NCI-H1417 treated with DMSO at 0.1 percent for 48 hours (cell line): ENCODE results near the gene ZFAND6.
"Not testable (repeated sequence)": the region's sequence is repeated elsewhere in the genome, so short reads cannot be mapped to it uniquely, and the experiment has no call there.

Source experiments
- DNase-seq: peaks from one replicate; lab custom pipeline; 2025; lab: John Stamatoyannopoulos, UW

The ZFAND6 gene

GRCh38 chr15:80099241-80099640 lies 39.8 kb downstream of the ZFAND6 start:
- DNase-seq, result no peak

- not testable (repeated sequence) for DNase-seq
These were observed 40.2 kb downstream of the ZFAND6 start for GRCh38 chr15:80099662-80100061.

GRCh38 chr15:80100247-80100646 lies 40.8 kb downstream of the ZFAND6 start:
- no peak for DNase-seq

DNA sequence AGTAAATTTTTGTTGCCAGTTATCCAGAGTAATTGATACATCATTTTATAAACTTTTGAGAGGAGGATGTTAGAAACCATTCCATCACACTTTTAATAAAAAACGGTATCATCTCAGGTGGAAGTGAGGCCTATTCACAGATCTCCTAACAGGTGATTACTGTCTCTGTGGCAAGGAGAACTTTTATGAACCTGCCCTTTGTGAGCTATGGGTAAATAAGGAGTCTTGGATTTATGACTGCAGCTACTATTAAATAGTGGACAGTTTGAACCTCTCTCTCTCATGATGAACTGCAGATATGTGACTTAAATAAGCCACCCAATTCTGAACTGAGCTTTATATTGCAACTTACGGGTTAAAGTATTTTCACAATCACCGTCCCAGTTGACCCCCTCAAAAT lies 45.7 kb downstream of the ZFAND6 start:
- DNase-seq, result no peak

GRCh38 chr15:80105595-80105994 lies 46.1 kb downstream of the ZFAND6 start:
- no peak for DNase-seq

GRCh38 chr15:80106051-80106450 lies 46.6 kb downstream of the ZFAND6 start:
- DNase-seq, result no peak

DNA sequence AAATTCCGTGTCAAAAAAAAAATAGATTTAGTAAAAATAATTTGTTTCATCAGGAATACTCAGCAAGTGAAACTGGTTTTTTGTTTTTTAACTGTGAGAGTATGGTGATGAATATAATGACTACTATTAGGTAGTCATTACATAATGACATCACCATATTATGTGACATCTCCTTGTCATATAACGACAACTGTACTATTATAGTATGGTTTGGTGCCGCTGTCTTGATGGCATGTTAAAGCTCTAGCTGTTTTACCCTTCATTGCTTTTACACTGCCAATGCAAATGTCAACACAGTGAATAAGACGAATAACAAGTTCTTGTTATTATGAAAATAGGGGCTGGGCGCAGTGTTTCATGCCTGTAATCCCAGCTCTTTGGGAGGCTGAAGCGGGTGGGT lies 47.7 kb downstream of the ZFAND6 start:
- DNase-seq, result no peak

DNA sequence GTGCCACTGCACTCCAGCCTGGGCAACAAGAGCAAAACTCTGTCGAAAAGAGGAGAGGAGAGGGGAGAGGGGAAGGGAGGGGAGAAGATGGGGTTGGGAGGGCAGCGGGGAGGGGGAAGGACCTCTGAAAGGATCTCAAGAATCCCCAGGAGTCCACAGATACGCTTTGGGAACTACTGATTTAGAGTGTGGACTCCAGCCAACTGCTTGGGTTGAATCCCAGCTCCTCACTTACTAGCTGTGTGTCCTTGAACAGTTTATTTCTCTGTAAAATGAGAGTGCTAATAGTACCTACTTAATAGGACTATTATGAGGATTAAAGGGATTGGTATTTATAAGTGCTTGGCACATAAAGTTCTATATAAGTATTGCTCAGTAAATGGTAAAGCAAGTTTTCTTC lies 48.3 kb downstream of the ZFAND6 start:
- DNase-seq, result no peak

- DNase-seq, result no peak
These were observed 49.9 kb downstream of the ZFAND6 start for GRCh38 chr15:80109388-80109787.

DNA sequence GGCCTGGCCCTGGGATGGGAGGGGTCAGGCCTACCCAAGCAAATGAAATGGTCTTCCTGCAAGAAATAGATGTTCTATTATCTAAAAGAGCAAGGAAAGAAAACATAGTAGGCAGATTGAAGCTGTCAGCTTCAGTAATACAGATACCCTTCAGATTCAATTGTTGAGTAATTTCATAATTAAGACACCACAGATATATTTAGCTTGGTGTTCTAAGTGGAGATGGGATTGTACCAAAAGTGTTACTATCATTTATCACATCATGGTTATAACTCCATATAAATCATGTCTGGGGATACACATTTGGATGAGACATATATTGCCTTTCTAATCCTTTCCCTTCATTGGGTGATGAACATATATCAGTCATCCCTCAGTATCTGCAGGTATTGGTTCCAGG lies 51.4 kb downstream of the ZFAND6 start:
- DNase-seq, result no peak

DNA sequence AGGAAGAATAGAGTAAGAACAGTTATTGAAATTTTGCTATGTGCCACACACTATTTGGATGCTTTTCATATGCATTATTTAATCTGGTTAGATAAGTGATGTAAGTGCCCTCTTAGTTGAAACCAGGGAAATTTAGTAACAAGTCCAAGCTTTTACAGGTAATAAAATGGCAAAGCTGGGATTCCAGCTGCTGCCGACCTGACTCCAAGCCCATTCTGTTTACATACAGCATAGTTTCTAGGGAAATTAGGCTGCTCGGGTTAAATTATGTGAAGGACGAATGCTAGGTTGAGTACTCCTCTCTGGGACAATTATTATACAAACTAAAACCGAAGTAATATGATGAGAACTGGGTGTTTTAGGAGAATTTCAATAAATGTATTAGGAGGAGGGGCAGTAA lies 54.6 kb downstream of the ZFAND6 start:
- no peak for DNase-seq

GRCh38 chr15:80115021-80115420 lies 55.5 kb downstream of the ZFAND6 start:
- DNase-seq, result no peak

DNA sequence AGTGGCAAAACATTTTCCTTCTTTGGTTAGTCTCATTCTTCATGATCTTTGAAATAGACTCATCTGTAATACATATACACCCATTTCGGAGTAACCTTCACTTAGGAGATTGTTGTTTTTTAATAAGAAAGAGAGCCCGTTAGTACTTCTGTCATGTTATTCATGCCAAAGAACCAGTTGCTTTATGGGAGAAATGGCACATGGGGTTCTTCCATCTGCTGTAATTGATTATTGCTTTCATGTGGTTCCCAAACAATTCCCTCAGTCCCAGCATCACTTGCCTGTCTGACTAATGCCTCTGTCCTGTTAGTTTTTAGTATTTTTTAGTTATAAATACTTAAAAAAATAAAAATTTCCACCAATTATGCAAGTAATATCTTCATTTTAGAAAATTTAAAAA lies 59.5 kb downstream of the ZFAND6 start:
- DNase-seq, result no peak

DNA sequence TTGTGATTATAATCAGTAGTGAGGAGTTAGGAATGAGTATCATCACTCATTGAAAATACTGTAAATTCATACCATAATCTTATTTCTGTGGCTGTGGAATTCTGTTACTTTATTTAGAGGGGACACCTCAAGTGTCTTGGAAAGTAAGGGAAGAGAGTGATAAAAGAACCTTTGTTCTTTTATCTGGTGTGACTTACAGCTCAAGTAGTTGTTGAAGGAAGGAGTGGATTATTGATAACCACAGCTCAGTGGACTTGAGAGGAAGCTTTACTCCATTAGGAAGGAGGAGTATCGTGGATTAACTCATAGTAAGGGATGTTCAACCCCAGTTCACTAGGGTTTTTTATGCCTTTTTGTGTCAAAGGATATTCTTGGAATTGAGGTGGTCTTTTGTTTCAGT lies 61.2 kb downstream of the ZFAND6 start:
- no peak for DNase-seq

GRCh38 chr15:80121546-80121945 lies 62.1 kb downstream of the ZFAND6 start:
- no peak for DNase-seq

GRCh38 chr15:80123034-80123433 lies 63.6 kb downstream of the ZFAND6 start:
- no peak for DNase-seq

- DNase-seq, result not testable (repeated sequence)
These were observed 67.8 kb downstream of the ZFAND6 start for GRCh38 chr15:80127253-80127652.

DNA sequence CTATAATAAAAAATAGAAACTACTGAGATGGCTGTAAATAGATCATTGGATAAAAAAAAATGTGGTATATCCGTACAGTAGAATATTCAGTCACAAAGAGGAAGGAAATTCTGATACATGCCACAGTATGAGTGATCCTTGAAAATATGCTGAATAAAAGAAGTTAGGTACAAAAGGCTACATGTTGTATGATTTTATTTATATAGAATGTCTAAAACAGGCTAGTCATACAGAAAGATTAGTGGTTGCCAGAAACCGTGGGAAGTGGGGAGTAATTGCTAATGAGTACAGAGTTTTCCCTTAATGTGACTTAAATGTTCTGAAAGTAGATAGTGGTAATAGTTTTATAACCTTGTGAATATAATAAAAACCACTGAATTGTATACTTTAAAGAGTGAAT lies 68.4 kb downstream of the ZFAND6 start:
- DNase-seq, result no peak

- DNase-seq, result no peak
These were observed 72.9 kb downstream of the ZFAND6 start for GRCh38 chr15:80132382-80132781.

GRCh38 chr15:80136854-80137253 lies 77.4 kb downstream of the ZFAND6 start:
- no peak for DNase-seq

DNA sequence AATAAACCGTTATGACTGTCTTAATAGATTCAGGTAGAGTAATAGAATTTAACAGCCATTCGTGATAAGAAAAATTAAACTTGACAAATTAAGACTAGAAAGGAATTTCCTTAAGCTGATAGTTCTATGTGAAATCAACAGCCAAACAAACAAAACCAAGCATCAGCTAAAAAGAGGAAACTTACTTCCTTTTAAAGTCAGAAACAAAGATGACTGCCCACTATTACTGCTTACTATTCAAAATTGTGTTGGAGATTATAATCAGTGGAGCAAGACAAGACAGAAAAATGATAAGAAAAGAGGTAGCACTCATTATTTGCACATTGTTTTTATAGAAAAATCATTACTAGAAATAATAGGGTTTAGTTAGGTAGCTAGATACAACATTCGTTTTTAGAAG lies 79.5 kb downstream of the ZFAND6 start:
- no peak for DNase-seq

- no peak for DNase-seq
These were observed 81.4 kb downstream of the ZFAND6 start for GRCh38 chr15:80140909-80141308.

- no peak for DNase-seq
These were observed 82.6 kb downstream of the ZFAND6 start for GRCh38 chr15:80141916-80142598.

DNA sequence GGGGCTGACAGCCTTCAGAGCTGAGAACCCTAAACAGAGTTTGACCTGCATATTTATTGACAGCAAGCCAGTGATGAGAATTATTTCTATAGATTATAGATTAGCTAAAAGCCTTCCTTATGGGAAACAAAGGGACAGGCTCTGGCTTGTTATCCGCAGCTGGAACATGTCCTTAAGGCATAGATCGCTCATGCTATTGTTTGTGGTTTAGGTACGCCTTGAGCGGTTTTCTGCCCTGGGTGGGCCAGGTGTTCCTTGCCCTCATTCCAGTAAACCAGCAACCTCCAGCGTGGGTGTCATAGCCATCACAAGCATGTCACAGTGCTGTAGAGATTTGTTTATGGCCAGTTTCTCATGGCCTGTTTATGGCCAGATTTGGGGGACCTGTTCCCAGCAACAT lies 83.2 kb downstream of the ZFAND6 start:
- no peak for DNase-seq

GRCh38 chr15:80151148-80151547 lies 91.7 kb downstream of the ZFAND6 start:
- DNase-seq, result no peak
